GM18526 (cell line): ENCODE measurements around the gene PTK7.

ENCODE experiments used
- POLR2A ChIP-seq: IDR thresholded peaks from 3 replicates; pipeline ENCODE4 v1.6.1; 2011; ENCODE audit not compliant: insufficient read length; ENCODE audit errors: extremely low read depth

Gene PTK7

GRCh38 chr6:43091020-43091419 is 14.9 kb downstream of the PTK7 start:
- no peak for TF ChIP-seq POLR2A

DNA sequence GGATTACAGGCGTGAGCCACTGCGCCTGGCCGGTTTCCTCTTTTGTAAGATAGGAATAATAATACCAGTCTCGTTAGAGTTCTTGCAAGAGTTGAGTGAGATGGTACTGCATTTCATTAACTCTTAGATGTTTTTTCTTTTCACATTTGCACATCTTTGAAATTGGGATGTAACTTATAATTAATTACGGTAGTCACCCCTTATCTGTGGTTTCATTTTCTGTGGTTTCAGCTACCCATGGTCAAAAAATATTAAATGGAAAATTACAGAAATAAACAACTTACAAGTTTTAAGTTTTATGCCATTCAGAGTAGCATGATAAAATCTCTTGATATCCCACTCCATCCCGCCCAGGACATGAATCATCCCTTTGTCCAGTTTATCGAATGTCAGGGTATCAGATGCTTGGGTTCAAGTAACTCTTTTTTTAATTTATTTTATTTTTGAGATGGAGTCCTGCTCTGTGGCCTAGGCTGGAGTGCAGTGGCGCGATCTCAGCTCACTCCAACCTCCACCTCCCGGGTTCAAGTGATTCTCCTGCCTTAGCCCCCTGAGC is 15.4 kb downstream of the PTK7 start:
- TF ChIP-seq POLR2A = no peak

DNA sequence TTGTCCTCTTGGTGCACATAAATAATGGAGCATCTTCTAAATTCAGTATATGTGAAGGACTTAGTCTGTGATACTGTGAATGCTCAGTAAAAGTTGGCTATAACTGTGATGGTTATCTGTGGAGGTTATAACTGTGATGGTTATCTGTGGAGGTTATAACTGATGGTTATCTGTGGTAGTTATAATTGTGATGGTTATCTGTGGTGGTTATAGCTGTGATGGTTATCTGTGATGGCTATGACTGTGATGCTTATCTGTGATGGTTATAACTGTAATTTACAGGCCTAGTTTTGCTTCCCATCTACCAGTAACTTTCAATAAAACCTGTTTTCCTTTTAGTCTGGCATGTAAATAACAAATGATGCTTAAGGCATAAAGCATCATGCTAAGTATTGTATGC is 16.5 kb downstream of the PTK7 start:
- no peak for TF ChIP-seq POLR2A

GRCh38 chr6:43093436-43094289 is 17.5 kb downstream of the PTK7 start:
- no peak for TF ChIP-seq POLR2A

GRCh38 chr6:43095939-43096338 is 19.8 kb downstream of the PTK7 start:
- TF ChIP-seq POLR2A = no peak

- TF ChIP-seq POLR2A = peak; percentile 13
These were observed 20.5 kb downstream of the PTK7 start for GRCh38 chr6:43096451-43097097.

DNA sequence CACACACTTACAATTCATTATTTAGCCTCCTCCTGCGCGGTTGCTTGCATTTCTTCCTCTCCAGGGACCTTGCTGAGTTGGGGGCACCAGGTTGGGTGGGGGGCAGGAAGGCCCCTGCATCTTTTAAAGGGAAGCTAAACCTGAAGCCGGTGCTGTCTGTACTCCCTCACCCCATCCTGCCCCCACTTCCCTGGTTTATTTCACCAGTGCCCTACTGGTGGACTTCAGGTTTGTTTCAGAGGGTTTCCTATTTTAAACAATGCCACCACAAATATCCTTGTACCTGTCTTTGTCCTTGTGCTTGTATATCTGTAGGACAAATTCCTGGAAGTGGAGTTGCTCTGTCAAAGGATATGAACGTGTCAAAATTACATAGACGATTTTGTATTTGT is 21.0 kb downstream of the PTK7 start:
- TF ChIP-seq POLR2A = no peak

DNA sequence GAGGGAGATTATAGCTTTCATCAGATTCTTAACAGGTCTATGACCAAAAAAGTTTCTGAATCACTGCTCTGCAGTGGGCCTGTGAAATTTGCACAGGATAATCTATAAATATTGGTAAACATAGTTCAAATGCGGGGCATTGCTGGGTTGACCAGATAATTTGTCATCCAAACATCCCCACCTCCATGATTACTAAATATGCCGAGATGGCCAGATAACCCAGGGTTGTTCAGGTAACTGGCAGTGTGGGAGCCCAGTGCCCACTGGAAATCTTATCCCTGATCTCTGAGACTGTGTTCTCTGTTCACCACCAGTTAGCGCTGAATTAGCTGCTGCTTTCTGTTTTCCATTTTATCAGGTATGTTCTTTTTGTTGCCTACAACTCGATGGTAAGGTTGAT is 21.4 kb downstream of the PTK7 start:
- TF ChIP-seq POLR2A = no peak

GRCh38 chr6:43101497-43101896 is 25.4 kb downstream of the PTK7 start:
- TF ChIP-seq POLR2A = no peak

GRCh38 chr6:43103253-43103876 is 27.3 kb downstream of the PTK7 start:
- TF ChIP-seq POLR2A = no peak

GRCh38 chr6:43105538-43106222 is 29.6 kb downstream of the PTK7 start:
- TF ChIP-seq POLR2A = no peak

GRCh38 chr6:43107344-43108062 is 31.4 kb downstream of the PTK7 start:
- TF ChIP-seq POLR2A = no peak

DNA sequence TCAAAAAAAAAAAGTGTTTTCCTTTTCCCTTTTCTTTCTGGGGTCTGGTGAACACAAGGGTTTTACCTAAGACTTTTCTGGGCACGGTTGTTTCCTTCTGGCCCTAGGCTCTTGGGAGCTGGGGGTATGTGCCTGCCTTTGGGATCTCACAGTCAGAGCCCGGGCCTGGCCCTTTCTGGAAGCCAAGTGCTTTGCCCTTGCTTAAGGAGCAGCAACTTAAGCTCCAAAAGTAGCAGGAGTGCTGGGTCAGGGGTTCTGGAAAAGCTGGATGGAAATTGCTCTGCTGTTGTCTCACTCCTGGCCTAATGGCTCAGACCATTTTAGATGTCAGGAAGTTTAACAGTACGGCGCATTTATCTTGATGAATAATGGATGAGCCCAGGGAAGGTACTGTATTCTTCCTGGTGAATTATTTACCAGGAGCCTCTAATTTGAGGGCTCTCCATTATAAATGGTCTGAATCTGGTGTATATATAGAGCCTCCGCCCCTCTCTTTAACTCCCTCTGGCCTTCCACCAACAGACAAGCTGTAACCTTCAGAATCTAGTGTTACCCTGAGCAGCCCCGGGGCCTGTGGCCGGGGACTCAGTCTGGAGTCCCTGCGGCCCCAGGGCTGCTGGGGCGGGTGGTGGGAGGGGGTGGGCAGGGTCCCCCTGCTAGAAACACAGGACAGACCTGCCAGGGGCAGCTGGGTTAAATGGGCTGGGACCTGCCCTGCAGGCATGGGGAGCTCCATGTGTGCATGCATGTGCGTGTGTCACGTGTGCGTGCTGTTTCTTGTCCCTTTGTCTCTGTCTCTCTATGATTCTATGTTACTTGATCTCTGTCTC is 37.5 kb downstream of the PTK7 start:
- no peak for TF ChIP-seq POLR2A

GRCh38 chr6:43115365-43115764 is 39.3 kb downstream of the PTK7 start:
- TF ChIP-seq POLR2A = no peak

- TF ChIP-seq POLR2A = no peak
These were observed 43.4 kb downstream of the PTK7 start for GRCh38 chr6:43119482-43119881.
